Kidney glomerular epithelial cell (primary cell): ENCODE measurements around the gene C11orf65.
"Not testable (repeated sequence)": the region's sequence is repeated elsewhere in the genome, so short reads cannot be mapped to it uniquely, and the experiment has no call there.

Experiments
- DNase-seq: peaks from one replicate; lab custom pipeline; 2025; lab: John Stamatoyannopoulos, UW

The C11orf65 gene

GRCh38 chr11:108472681-108473080, 5.4 kb upstream of the C11orf65 start:
- DNase-seq, result no peak

DNA sequence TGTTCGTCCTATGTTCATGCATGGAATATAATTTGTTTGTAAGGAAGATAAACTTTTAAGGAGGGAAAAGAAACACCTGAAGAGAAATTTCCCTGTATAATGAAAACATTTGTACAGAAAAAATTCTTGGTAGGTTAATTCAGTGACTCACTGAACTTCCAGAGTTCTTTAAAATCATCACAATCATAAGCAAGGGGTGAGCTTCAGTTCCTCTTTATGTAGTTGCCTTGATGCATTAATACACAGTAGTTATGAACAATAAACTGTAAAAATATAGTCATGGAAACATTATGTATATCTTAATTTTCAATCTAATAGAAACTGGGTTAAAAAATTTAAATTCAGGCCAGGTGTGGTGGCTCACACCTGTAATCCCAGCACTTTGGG, 1.1 kb upstream of the C11orf65 start:
- no peak for DNase-seq

DNA sequence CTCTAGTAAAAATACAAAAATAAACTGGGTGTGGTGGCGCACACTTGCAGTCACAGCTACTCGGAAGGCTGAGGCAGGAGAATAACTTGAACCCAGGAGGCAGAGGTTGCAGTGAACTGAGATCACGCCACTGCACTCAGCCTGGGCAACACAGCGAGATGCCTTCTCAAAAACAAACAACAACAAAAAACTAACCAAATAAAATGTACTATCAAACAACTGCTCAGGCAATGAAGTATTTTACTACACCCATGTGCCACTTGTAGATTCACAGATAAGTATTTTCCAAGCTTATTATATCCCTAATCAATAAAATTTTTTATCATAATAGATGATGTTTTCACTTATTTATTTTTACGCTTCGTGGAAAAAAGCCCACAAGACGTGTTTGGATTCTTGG, 924 bp downstream of the C11orf65 start:
- no peak for DNase-seq

- no peak for DNase-seq
Measured at GRCh38 chr11:108453207-108453835, 14.0 kb downstream of the C11orf65 start.

- DNase-seq, result not testable (repeated sequence)
Measured at GRCh38 chr11:108441445-108441844, 25.9 kb downstream of the C11orf65 start.

DNA sequence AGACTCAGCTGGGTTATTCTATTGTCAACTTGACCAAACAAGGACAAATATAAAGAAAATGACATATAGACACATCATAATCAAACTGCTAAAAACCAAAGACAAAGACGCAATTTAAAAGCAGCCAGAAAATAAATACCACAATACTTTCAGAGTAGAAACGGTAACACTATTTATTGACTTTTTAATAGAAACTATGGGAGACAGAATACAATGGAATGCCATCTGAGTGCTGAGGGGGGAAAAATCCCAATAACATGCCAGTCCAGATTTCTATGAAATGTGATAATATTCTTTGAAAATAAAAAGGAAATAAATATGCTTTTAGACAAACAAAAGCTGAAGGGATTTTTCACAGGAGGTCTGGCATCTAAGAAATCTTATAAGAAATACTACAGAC, 30.7 kb downstream of the C11orf65 start:
- no peak for DNase-seq

- DNase-seq, result no peak
Measured at GRCh38 chr11:108435066-108435465, 32.3 kb downstream of the C11orf65 start.

DNA sequence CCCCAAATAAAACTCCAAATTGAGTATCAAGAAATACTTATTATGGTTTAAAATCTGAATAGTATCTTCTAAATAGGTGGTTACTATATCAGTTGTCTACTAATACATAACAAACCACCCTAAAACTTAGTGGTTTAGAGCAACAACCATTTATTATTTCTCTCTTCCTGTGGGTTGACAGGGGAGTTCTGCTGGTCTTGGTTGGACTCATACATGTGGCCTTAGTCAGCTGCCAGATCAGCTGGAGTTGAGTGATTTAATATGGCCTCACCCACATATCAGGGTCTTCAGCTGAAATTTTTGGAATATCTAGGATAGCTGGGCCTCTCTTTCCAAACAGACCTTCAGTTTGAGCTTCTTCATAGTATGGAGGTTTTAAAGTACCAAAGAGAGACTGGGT, 34.5 kb downstream of the C11orf65 start:
- peak; percentile 67 for DNase-seq

GRCh38 chr11:108431997-108432396, 35.3 kb downstream of the C11orf65 start:
- DNase-seq, result no peak

DNA sequence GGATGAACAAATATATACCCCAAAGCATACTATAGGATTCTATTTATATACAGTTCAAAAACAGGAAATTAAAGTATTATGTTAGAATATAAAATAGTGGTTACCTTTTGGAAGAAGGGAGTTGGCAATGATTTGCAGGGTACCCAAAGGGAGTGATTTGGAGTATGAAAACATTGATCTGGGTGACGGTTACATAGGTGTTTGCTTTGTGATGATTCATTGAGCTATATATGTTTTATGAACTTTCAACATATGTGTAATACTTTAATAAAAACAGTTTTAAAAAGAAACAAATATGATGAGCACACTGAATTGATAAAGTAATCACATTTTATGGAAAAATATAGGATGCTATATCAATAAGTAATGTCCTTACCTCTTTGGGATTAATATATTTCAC, 36.0 kb downstream of the C11orf65 start:
- DNase-seq, result no peak

DNA sequence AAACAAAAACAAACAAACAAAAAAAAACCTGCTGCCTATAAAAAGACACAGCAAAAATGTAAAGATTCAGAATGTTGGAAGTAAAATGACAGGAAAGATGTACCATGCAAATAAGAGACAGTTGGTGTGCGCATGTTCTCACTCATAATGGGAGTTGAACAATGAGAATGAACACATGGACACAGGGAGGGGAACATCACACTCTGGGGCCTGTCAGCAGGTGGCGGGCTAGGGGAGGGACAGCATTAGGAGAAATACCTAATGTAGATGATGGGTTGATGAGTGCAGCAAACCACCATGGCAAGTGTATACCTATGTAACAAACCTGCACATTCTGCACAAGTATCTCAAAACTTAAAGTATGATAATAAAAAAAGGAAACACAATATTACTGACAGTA, 49.8 kb downstream of the C11orf65 start:
- DNase-seq, result not testable (repeated sequence)

DNA sequence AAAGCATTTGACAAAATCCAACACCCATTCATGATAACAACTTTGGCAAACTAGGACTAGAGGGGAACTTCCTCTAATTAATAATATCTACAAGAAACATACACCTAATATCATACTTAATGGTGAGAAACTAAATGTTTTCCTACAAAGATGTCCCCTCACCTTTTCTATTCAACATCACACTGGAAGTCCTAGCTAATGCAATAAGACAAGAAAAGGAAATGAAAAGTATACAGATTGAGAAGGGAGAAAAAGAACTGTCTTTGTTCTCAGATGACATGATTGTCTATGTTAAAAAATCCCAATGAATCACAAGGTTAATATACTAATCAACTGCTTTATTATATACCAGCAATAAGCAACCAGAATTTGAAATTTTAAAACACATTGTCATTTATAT, 52.4 kb downstream of the C11orf65 start:
- DNase-seq, result no peak

- DNase-seq, result peak; percentile 62
Measured at GRCh38 chr11:108405706-108406105, 61.6 kb downstream of the C11orf65 start.

DNA sequence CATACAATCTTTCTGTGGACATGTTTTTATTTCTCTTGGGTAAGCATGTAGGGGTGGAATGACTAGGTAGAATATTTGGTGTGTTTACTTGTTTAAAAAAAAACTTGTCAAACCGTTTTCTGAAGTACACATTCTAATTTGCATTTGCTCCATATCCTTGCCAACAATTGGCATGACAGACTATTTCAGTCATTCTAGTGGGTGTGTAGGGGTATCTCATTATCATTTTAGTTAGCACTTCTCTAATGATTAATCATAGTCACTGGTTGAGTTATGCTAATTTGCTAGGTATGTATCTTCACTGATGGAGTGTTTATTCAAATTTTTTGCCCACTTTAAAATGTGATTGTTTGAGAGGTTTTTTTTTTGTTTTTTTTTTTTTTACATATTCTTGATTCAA, 64.3 kb downstream of the C11orf65 start:
- peak; percentile 29 for DNase-seq

DNA sequence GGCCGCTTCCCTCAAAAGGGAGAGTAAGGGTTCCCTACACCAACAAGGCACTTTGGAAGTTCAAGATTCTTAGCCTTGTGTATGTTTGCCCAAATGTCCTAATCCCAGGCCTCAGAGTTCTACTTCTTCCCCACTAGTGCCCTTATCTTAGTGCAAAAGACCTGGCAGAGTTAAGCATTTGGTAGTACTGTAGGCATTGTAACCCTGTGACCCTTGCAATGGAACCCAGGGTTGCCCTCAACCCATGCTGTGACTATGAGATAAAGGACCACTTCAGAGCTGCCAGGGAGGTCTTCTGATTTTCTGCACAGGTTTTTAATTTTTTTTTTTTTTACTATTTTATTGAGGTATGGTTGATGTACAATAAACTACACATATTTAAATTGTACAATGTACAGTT, 65.1 kb downstream of the C11orf65 start:
- no peak for DNase-seq

GRCh38 chr11:108398439-108398838, 68.9 kb downstream of the C11orf65 start:
- DNase-seq, result no peak

GRCh38 chr11:108396672-108397071, 70.7 kb downstream of the C11orf65 start:
- not testable (repeated sequence) for DNase-seq

GRCh38 chr11:108394744-108395284, 72.5 kb downstream of the C11orf65 start:
- DNase-seq, result no peak

DNA sequence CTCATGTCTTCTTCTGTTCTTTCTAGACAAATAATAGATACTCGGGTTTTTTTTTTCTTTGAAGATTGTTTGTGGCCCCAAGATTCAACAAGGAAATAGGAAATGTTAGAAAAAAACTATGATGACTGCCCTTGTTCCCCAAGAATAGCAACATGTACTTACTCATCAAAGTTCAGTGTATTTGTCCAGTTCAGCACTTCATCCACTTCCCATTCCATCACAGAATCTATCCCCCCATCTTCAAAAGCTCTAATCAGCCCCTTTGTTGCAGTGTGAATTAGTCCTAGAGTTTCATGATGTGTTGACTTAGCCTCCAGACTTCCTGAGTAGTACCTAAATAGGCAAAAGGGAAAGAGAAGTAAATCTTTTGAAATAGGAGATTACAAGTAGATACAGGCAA, 74.3 kb downstream of the C11orf65 start:
- DNase-seq, result no peak

- no peak for DNase-seq
Measured at GRCh38 chr11:108392353-108392752, 75.0 kb downstream of the C11orf65 start.

DNA sequence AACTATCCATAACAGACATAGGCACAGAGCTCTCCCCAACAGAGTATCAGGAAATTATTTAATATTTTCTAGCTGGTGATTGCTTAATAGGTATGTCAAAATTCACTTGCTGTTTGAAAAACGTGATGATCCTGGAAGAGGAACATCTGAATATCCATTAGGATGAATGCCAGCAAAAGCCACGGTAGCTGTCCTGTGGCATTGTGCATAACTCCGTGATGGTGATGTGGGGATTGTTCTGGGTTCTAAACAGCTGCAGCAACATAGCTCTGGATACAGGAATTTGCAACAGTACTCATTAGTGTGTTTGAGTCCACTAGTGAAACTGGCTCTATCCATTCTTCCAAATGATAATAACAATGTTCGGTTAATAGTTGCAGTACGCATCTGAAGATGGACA, 78.8 kb downstream of the C11orf65 start:
- DNase-seq, result no peak

DNA sequence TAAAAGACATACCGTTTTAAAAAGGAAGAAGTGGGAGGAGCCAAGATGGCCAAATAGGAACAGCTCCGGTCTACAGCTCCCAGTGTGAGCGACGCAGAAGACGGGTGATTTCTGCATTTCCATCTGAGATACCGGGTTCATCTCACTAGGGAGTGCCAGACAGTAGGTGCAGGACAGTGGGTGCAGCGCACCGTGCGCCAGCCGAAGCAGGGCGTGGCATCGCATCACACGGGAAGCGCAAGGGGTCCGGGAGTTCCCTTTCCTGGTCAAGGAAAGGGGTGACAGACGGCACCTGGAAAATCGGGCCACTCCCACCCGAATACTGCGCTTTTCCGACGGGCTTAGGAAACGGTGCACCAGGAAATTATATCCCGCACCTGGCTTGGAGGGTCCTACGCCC, 93.8 kb downstream of the C11orf65 start:
- not testable (repeated sequence) for DNase-seq

DNA sequence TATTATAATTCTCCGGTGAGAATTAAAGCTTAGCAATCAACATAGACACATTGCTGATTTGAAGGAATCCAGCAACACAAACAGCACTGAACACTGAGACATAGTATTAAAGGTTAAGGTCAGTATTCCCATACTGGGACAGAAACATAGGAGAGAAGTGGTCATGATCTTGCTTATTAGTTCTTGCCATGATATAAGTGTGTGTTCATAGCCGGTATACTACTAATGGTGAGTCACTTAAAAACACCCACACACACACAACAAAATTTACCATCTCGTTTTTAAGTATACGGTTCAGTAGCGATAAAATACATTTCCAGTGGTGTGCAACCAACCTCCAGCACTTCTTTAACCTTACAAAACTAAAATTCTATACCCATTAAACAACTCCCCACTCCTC, 96.3 kb downstream of the C11orf65 start:
- DNase-seq, result no peak

DNA sequence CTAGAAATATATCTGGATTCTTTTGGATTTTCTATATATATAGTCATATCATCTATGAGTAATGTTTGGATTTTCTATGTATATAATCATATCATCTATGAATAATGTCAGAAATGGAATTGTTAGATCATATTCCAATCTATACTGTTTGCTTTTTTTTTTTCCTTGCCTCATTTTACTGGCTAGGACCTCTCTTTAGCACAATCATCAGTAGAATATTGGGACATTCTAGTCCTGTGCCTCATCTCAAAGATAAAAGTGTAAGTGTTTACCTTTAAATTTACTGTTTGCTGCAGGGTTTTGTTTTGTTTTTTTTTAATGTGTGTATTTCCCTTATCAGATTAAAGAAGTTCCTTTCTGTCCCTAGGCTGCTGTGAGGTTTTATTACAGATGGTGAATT, 97.0 kb downstream of the C11orf65 start:
- DNase-seq, result no peak
